C4-2B (cell line): Measurements from ENCODE around the gene RBM14.

Experiments
- H3K27ac ChIP-seq: fragments of 450-650 bp; 2 replicates; pipeline ENCODE4 v1.5.1; 2017
- ZFX ChIP-seq: fragments of 450-650 bp; IDR thresholded peaks from 2 replicates; pipeline ENCODE4 v1.6.1; 2017
- TF ChIP-seq, protein P1 (sequence below): fragments of 450-650 bp; conservative IDR thresholded peaks from 2 replicates; pipeline ENCODE4 v1.5.1; 2017; ENCODE audit warnings: mild to moderate bottlenecking

RBM14 gene

DNA sequence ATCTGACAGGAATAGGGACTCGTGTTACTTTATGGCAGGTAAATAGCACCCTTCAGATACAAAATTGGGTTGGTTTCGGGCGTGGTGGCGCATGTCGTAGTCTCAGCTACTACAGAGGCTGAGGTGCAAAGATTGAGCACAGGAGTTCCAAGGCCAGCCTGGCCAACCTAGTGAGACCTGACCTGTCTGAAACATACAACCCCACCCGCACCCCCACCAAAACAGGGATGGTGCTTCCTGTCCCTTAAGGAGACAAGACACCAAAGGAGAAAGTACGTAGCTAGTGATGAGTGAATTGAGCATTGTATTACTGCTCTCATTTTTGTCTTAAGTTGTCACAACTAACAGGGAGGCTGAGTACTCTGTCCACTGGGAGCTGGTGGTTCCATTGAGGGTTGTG is 36.2 kb downstream of the RBM14 start:
- TF ChIP-seq ZFX, result no peak
- TF ChIP-seq, protein P1, sequence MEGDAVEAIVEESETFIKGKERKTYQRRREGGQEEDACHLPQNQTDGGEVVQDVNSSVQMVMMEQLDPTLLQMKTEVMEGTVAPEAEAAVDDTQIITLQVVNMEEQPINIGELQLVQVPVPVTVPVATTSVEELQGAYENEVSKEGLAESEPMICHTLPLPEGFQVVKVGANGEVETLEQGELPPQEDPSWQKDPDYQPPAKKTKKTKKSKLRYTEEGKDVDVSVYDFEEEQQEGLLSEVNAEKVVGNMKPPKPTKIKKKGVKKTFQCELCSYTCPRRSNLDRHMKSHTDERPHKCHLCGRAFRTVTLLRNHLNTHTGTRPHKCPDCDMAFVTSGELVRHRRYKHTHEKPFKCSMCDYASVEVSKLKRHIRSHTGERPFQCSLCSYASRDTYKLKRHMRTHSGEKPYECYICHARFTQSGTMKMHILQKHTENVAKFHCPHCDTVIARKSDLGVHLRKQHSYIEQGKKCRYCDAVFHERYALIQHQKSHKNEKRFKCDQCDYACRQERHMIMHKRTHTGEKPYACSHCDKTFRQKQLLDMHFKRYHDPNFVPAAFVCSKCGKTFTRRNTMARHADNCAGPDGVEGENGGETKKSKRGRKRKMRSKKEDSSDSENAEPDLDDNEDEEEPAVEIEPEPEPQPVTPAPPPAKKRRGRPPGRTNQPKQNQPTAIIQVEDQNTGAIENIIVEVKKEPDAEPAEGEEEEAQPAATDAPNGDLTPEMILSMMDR, result no peak
- H3K27ac ChIP-seq, result no peak overlapping the region

DNA sequence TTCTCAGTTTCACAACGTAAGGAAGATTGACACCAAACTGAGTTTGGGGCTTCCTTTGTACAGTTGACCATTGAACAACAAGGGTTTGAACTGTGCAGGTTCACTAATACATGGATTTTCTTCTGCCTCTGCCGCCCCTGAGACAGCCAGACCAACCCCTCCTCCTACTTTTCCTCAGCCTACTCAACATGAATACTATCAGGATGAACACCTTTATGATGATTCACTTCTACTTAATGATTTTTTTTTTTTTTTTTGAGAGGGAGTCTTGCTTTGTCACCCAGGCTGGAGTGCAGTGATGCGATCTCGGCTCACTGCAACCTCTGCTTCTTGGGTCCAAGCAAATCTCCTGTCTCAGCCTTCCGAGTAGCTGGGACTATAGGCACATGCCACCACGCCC is 36.7 kb downstream of the RBM14 start:
- no peak for TF ChIP-seq ZFX
- TF ChIP-seq, protein P1, result no peak
- H3K27ac ChIP-seq, result no peak overlapping the region

- TF ChIP-seq ZFX, result no peak
- TF ChIP-seq, protein P1, result no peak
- H3K27ac ChIP-seq, result no peak overlapping the region
Measured at GRCh38 chr11:66659763-66660162, 43.3 kb downstream of the RBM14 start.

- H3K27ac ChIP-seq, result no peak overlapping the region
- TF ChIP-seq, protein P1, result no peak
- TF ChIP-seq ZFX, result no peak
Measured at GRCh38 chr11:66663741-66664296, 47.4 kb downstream of the RBM14 start.

GRCh38 chr11:66665369-66665768 is 48.9 kb downstream of the RBM14 start:
- TF ChIP-seq, protein P1, result no peak
- TF ChIP-seq ZFX, result no peak
- no peak overlapping the region for H3K27ac ChIP-seq

- TF ChIP-seq ZFX, result no peak
- TF ChIP-seq, protein P1, result no peak
- H3K27ac ChIP-seq, result no peak overlapping the region
Measured at GRCh38 chr11:66670816-66671215, 54.4 kb downstream of the RBM14 start.

DNA sequence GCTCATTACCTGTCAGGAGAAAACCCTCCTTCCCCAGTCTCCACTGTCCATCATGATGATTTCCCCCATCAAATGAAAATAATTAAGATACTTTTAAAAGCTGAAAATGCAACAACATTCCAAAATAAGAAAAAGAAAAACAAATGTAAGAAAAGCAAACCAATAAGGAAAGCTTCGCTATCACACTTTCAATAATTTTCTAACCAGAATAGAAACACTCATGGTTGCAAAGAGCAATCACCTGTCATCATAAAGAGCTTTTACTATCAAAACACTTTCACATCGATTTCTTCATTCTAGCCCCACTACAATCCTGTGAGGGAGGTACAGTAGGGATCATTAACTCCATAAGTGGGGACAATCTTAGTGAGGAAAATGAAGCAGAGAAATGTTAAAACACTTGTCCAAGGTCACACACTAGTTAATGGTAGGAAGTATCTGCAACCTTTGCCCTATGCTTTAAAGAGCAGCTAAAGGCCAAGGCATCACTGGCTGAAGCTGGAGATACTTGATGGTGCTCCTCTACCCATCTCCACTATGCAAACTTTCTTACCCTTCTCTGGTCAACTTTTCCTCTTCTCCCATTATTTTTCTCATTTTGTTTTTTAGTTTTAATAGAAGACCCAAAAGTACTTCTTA is 58.7 kb downstream of the RBM14 start:
- no peak for TF ChIP-seq ZFX
- TF ChIP-seq, protein P1, result no peak
- H3K27ac ChIP-seq, result no peak overlapping the region
